Stimulated activated naive CD8-positive, alpha-beta T cell treated with anti-CD3 and anti-CD28 coated beads, Interleukin-15, amount 100 ng/mL, for 72 hours (primary cell): Measurements from ENCODE around the gene EREG.
"Not testable (repeated sequence)": the region's sequence is repeated elsewhere in the genome, so short reads cannot be mapped to it uniquely, and the experiment has no call there.

Source experiments
- ATAC-seq: fragments of 150-1000 bp; cut with Tn5 transposase; 2 replicates; pipeline ENCODE4 v1.10.0; 2021; ENCODE audit warnings: mild to moderate bottlenecking, moderate library complexity
- DNase-seq, 2 donors: peaks; one replicate each; pipeline ENCODE4 v3.0.0; 2021 to 2022
- H3K27ac Mint-ChIP-seq, 2 donors: one replicate each; pipeline ENCODE4 v1.8.0; 2022; ENCODE audit warnings: mild to moderate bottlenecking in 2 of 2, mixed read lengths in 2 of 2, moderate library complexity in 2 of 2
- H3K27me3 Mint-ChIP-seq: one replicate; pipeline ENCODE4 v1.8.0; 2022; ENCODE audit warnings: mixed read lengths
- H3K4me1 Mint-ChIP-seq: one replicate; pipeline ENCODE4 v1.8.0; 2022; ENCODE audit warnings: mild to moderate bottlenecking, mixed read lengths
- H3K4me3 Mint-ChIP-seq, 2 donors: one replicate each; pipeline ENCODE4 v1.8.0; 2022; ENCODE audit warnings: mild to moderate bottlenecking in 2 of 2, mixed read lengths in 2 of 2, moderate library complexity in 1 of 2
- H3K9me3 Mint-ChIP-seq, 2 donors: one replicate each; pipeline ENCODE4 v1.8.0; 2022; ENCODE audit warnings: mixed read lengths in 2 of 2

Gene EREG

GRCh38 chr4:74394476-74395136, 29.7 kb downstream of the EREG start:
- ATAC-seq (no peak), DNase-seq (no peak)
- no peaks in the 10 kb centered on the region for H3K9me3 Mint-ChIP-seq
- no peak overlapping the region for H3K27ac Mint-ChIP-seq
- peaks cover 6% of the 10 kb centered on the region for H3K4me1 Mint-ChIP-seq
- no peaks in the 10 kb centered on the region for H3K27me3 Mint-ChIP-seq
- no peak overlapping the region for H3K4me3 Mint-ChIP-seq

GRCh38 chr4:74395633-74396032, 30.7 kb downstream of the EREG start:
- DNase-seq (no peak), ATAC-seq (no peak)
- H3K4me1 Mint-ChIP-seq = peaks cover 6% of the 10 kb centered on the region

GRCh38 chr4:74397748-74398426, 32.9 kb downstream of the EREG start:
- peak overlapping the region; percentile 94 to 96 for H3K4me3 Mint-ChIP-seq
- DNase-seq (no peak), ATAC-seq (peak; percentile 70)
- H3K4me1 Mint-ChIP-seq = peaks cover 6% of the 10 kb centered on the region
- no peaks in the 10 kb centered on the region for H3K9me3 Mint-ChIP-seq
- no peaks in the 10 kb centered on the region for H3K27me3 Mint-ChIP-seq
- peak overlapping the region; percentile 96 to 98 for H3K27ac Mint-ChIP-seq

More at GRCh38 chr4:74395633-74396032, 30.7 kb downstream of the EREG start:
- no peak overlapping the region for H3K4me3 Mint-ChIP-seq
- H3K27me3 Mint-ChIP-seq = no peaks in the 10 kb centered on the region
- no peaks in the 10 kb centered on the region for H3K9me3 Mint-ChIP-seq
- no peak overlapping the region for H3K27ac Mint-ChIP-seq

- not testable (repeated sequence) for H3K27me3 Mint-ChIP-seq, H3K4me1 Mint-ChIP-seq, DNase-seq, H3K9me3 Mint-ChIP-seq
- Mint-ChIP-seq H3K4me3 (peak overlapping the region; percentile 94 to 96), H3K27ac (peak overlapping the region in 1 of 2 donors; percentile 98)
- peak; percentile 60 for ATAC-seq
Observed at GRCh38 chr4:74398894-74399589, 34.1 kb downstream of the EREG start.

GRCh38 chr4:74400395-74400794, 35.5 kb downstream of the EREG start:
- no peak overlapping the region for H3K4me3 Mint-ChIP-seq
- H3K9me3 Mint-ChIP-seq = no peaks in the 10 kb centered on the region
- no peak for DNase-seq
- H3K27ac Mint-ChIP-seq = no peak overlapping the region
- H3K27me3 Mint-ChIP-seq = no peaks in the 10 kb centered on the region
- peaks cover 6% of the 10 kb centered on the region for H3K4me1 Mint-ChIP-seq
- ATAC-seq = no peak

- H3K27me3 Mint-ChIP-seq = no peaks in the 10 kb centered on the region
- DNase-seq (no peak), ATAC-seq (no peak)
- no peak overlapping the region for H3K4me3 Mint-ChIP-seq
- peaks cover 6% of the 10 kb centered on the region for H3K4me1 Mint-ChIP-seq
- no peak overlapping the region for H3K27ac Mint-ChIP-seq
- H3K9me3 Mint-ChIP-seq = no peaks in the 10 kb centered on the region
Observed at GRCh38 chr4:74402692-74403456, 37.9 kb downstream of the EREG start.

GRCh38 chr4:74407891-74408290, 42.9 kb downstream of the EREG start:
- Mint-ChIP-seq H3K4me3 (no peak overlapping the region), H3K27me3 (no peaks in the 10 kb centered on the region), H3K9me3 (peaks cover 0 to under 1% of the 10 kb centered on the region in 2 donors), H3K27ac (no peak overlapping the region), H3K4me1 (no peaks in the 10 kb centered on the region)
- DNase-seq (no peak), ATAC-seq (no peak)

- Mint-ChIP-seq H3K9me3 (peaks cover 0 to 8% of the 10 kb centered on the region in 2 donors), H3K4me3 (no peak overlapping the region), H3K27me3 (no peaks in the 10 kb centered on the region), H3K27ac (no peak overlapping the region), H3K4me1 (no peaks in the 10 kb centered on the region)
- DNase-seq (no peak), ATAC-seq (no peak)
Observed at GRCh38 chr4:74408639-74409038, 43.7 kb downstream of the EREG start.

GRCh38 chr4:74410272-74410671, 45.3 kb downstream of the EREG start:
- Mint-ChIP-seq H3K27me3 (no peaks in the 10 kb centered on the region), H3K4me1 (no peaks in the 10 kb centered on the region), H3K27ac (no peak overlapping the region), H3K4me3 (no peak overlapping the region), H3K9me3 (peaks cover 0 to 8% of the 10 kb centered on the region in 2 donors)
- no peak for ATAC-seq
- DNase-seq = no peak

- Mint-ChIP-seq H3K4me1 (no peaks in the 10 kb centered on the region), H3K27me3 (no peaks in the 10 kb centered on the region), H3K4me3 (no peak overlapping the region), H3K9me3 (peaks cover 0 to 8% of the 10 kb centered on the region in 2 donors), H3K27ac (no peak overlapping the region)
- ATAC-seq = no peak
- DNase-seq = no peak
Observed at GRCh38 chr4:74412225-74412624, 47.3 kb downstream of the EREG start.

GRCh38 chr4:74413265-74413664, 48.3 kb downstream of the EREG start:
- H3K27me3 Mint-ChIP-seq = no peaks in the 10 kb centered on the region
- no peak for DNase-seq
- H3K4me3 Mint-ChIP-seq = no peak overlapping the region
- no peak for ATAC-seq
- peaks cover 0 to 8% of the 10 kb centered on the region in 2 donors for H3K9me3 Mint-ChIP-seq
- no peak overlapping the region for H3K27ac Mint-ChIP-seq
- no peaks in the 10 kb centered on the region for H3K4me1 Mint-ChIP-seq

GRCh38 chr4:74414149-74414809, 49.3 kb downstream of the EREG start:
- H3K27me3 Mint-ChIP-seq = no peaks in the 10 kb centered on the region
- H3K27ac Mint-ChIP-seq = no peak overlapping the region
- ATAC-seq = no peak
- DNase-seq = no peak
- H3K4me1 Mint-ChIP-seq = no peaks in the 10 kb centered on the region
- H3K9me3 Mint-ChIP-seq = peaks cover 0 to 8% of the 10 kb centered on the region in 2 donors
- no peak overlapping the region for H3K4me3 Mint-ChIP-seq

- ATAC-seq (no peak), DNase-seq (no peak)
- H3K27me3 Mint-ChIP-seq = no peaks in the 10 kb centered on the region
- no peak overlapping the region for H3K4me3 Mint-ChIP-seq
- H3K4me1 Mint-ChIP-seq = no peaks in the 10 kb centered on the region
- peaks cover 0 to 8% of the 10 kb centered on the region in 2 donors for H3K9me3 Mint-ChIP-seq
- no peak overlapping the region for H3K27ac Mint-ChIP-seq
Observed at GRCh38 chr4:74415602-74416300, 50.8 kb downstream of the EREG start.

GRCh38 chr4:74418063-74418670, 53.2 kb downstream of the EREG start:
- no peak for DNase-seq
- peak overlapping the region in 1 of 2 donors; percentile 3 for H3K27ac Mint-ChIP-seq
- H3K27me3 Mint-ChIP-seq = no peaks in the 10 kb centered on the region
- H3K9me3 Mint-ChIP-seq = peaks cover 0 to 5% of the 10 kb centered on the region in 2 donors
- no peak overlapping the region for H3K4me3 Mint-ChIP-seq
- no peak for ATAC-seq
- H3K4me1 Mint-ChIP-seq = no peaks in the 10 kb centered on the region
